Measurements from ENCODE around the gene PBX2. TPM values are rescaled to one million over a fixed set of nuclear protein-coding genes. Genes with fewer than 3 reads are reported as not detected.
"Not testable (repeated sequence)": the region's sequence is repeated elsewhere in the genome, so short reads cannot be mapped to it uniquely, and the experiment has no call there.

The PBX2 gene
- total RNA-seq, 1 donor from 2014 or later: 166 TPM

DNA sequence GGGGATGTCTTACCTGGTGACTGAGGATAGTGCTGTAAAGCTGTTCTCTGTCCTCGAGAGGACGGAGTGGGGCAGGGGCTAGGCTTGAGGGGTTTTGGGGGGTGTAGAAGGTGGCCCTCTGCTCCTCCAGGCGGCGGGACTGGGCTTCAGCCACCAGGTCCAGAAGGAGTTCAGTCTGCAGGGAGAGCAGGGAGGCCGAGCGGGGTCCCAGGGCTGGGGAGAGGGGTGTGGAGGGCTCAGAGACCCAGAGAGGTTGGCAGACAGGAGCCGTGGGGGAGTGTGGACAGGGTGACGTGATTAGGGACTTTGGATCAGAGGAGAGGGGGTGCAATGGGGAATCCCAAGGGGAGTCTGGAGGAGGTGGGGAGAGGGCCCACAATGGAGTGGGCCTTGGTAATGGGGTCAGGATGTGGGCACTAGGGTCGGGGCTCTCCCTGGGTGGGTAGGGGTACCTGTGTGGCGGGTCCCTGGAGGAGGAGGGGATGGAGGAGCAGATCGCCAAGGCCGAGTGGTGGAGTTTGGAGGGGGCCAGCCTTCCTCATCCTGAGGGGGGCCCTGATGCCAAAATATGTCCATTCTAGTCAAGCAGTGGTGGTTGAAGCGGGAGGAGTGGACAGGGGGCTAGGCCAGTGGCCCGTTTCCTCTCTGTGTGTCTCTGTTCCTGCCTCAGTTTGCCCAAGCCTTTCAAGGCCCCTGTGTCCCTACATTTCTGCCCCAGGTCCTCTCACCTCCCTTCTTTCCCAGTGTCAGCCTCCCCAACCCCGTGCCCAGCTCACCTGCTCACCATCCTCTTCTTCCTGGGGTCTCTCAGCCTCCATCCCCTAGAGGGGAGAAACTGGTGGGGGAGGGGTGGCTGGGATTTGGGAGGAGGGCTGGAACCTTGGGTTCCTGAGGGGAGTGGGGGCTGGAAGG is 1.9 kb upstream of the PBX2 start:
- TF ChIP-seq CTCF (conservative IDR thresholded peaks at IDR 0.05): no peak
- H3K4me1 Mint-ChIP-seq (ENCODE audit: unreplicated experiment): peaks cover 50% of the 10 kb centered on the region
- H3K27ac Mint-ChIP-seq: peak overlapping the region; percentile 77
- no peak overlapping the region for H3K4me3 Mint-ChIP-seq
- peak; percentile 68 for DNase-seq (ENCODE audit: extremely low spot score, unreplicated experiment)
- H3K36me3 Mint-ChIP-seq: peaks cover 7% of the 10 kb centered on the region
- no peaks in the 10 kb centered on the region for H3K27me3 Mint-ChIP-seq
- H3K9me3 Mint-ChIP-seq: no peaks in the 10 kb centered on the region

- Mint-ChIP-seq H3K36me3 (peaks cover 11% of the 10 kb centered on the region), H3K4me3 (peak overlapping the region; percentile 34), H3K27me3 (no peaks in the 10 kb centered on the region), H3K4me1 (ENCODE audit: unreplicated experiment) (peaks cover 50% of the 10 kb centered on the region), H3K9me3 (no peaks in the 10 kb centered on the region), H3K27ac (peak overlapping the region; percentile 77)
- TF ChIP-seq CTCF (conservative IDR thresholded peaks at IDR 0.05): no peak
- no peak for DNase-seq (ENCODE audit: extremely low spot score, unreplicated experiment)
Observed at GRCh38 chr6:32190911-32191677, 1.1 kb upstream of the PBX2 start.

DNA sequence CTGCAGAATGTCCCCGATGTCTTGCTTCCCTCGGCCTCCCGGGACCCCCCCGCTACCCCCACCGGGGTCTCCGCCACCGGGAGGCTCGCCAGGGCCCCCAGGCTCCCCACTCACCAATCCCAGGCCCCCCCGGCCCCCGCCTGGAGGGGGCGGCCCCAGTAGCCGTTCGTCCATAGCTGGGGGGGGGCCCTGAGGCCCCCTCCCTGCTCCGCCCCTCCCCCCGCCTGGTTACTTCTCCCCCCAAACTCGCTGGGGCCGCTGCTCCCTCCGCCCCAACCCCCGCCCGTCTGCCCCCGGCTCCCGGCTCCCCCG is 304 bp downstream of the PBX2 start:
- Mint-ChIP-seq H3K27me3 (no peaks in the 10 kb centered on the region), H3K36me3 (peaks cover 16% of the 10 kb centered on the region), H3K4me1 (ENCODE audit: unreplicated experiment) (peaks cover 49% of the 10 kb centered on the region), H3K27ac (peak overlapping the region; percentile 94), H3K4me3 (peak overlapping the region; percentile 96), H3K9me3 (no peaks in the 10 kb centered on the region)
- peak; percentile 67 for DNase-seq (ENCODE audit: extremely low spot score, unreplicated experiment)
- TF ChIP-seq CTCF (conservative IDR thresholded peaks at IDR 0.05): no peak

GRCh38 chr6:32189069-32189741 is 797 bp downstream of the PBX2 start:
- Mint-ChIP-seq H3K27me3 (no peaks in the 10 kb centered on the region), H3K36me3 (peaks cover 16% of the 10 kb centered on the region), H3K4me3 (peak overlapping the region; percentile 96), H3K4me1 (ENCODE audit: unreplicated experiment) (peaks cover 45% of the 10 kb centered on the region), H3K9me3 (no peaks in the 10 kb centered on the region), H3K27ac (peak overlapping the region; percentile 94)
- TF ChIP-seq CTCF (conservative IDR thresholded peaks at IDR 0.05): no peak
- no peak for DNase-seq (ENCODE audit: extremely low spot score, unreplicated experiment)

- TF ChIP-seq CTCF (conservative IDR thresholded peaks at IDR 0.05): no peak
- Mint-ChIP-seq H3K36me3 (peaks cover 16% of the 10 kb centered on the region), H3K4me1 (ENCODE audit: unreplicated experiment) (peaks cover 38% of the 10 kb centered on the region), H3K4me3 (peak overlapping the region; percentile 96), H3K27ac (peak overlapping the region; percentile 94), H3K9me3 (no peaks in the 10 kb centered on the region), H3K27me3 (no peaks in the 10 kb centered on the region)
- DNase-seq (ENCODE audit: extremely low spot score, unreplicated experiment): no peak
Observed at GRCh38 chr6:32188381-32189068, 1.5 kb downstream of the PBX2 start.

DNA sequence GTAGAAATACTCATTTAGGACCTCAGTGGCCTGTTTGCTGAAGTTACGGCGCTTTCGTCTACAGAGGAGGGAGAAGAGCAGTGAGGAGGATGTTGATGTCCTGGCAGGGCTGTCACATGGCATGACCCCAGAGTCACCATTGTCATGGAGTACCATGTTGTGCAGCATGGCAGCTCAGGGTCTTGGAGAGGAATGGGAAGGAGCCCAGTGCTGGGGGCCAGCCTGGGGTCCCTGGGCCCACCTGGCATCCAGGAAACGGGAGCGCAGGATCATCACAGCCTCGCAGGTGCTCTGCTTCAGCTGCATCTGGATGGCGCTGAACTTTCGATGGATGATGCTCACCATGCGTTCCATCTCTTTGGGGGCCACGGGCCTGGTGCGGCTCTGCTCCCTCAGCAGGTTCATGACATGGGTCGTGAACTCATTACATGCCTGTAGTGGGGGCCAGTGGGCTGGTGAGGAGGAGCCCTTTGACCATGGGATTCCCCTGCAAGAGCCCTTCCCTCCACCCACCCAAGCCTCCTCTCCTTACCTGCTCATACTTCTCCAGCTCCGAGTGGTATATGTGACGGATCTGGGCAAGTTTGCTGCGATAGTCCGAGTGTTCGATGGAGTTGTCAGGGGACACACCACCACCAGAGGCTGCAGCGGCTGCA is 2.1 kb downstream of the PBX2 start:
- H3K4me1 Mint-ChIP-seq (ENCODE audit: unreplicated experiment): peaks cover 38% of the 10 kb centered on the region
- DNase-seq (ENCODE audit: extremely low spot score, unreplicated experiment); H3K9me3 Mint-ChIP-seq; H3K27me3 Mint-ChIP-seq: not testable (repeated sequence)
- H3K36me3 Mint-ChIP-seq: peaks cover 16% of the 10 kb centered on the region
- peak overlapping the region; percentile 94 for H3K27ac Mint-ChIP-seq
- H3K4me3 Mint-ChIP-seq: peak overlapping the region; percentile 96

All from type B pancreatic cell (in vitro differentiated cells).